Measurements from ENCODE around the gene KLHL15.

- TF ChIP-seq ZNF143 (CRISPR knock-in tag; IDR thresholded peaks at IDR 0.05) (no peak), ZNF713 (CRISPR knock-in tag; IDR thresholded peaks at IDR 0.05) (no peak), FOXK2 (IDR thresholded peaks at IDR 0.05) (no peak)
Measured at GRCh38 chrX:24069877-24070276, 42.9 kb upstream of the KLHL15 start.

Measured in HepG2 (cell line).